H9 (cell line): ENCODE results near the gene SP5. TPM values are rescaled to one million over a fixed set of nuclear protein-coding genes. Genes with fewer than 3 reads are reported as not detected.
"Not testable (repeated sequence)": the region's sequence is repeated elsewhere in the genome, so short reads cannot be mapped to it uniquely, and the experiment has no call there.

Experiments used
- DNase-seq: peaks from one replicate; pipeline ENCODE4 v3.0.0-alpha.2; 2017
- H2AFZ ChIP-seq: one replicate; pipeline ENCODE4 v1.6.1; 2013; ENCODE audit warnings: mild to moderate bottlenecking, low read length, control low read depth, moderate library complexity
- H2AK5ac ChIP-seq: 2 replicates; pipeline ENCODE4 v1.6.1; 2013; ENCODE audit warnings: low read length, control low read depth, mixed read lengths; ENCODE audit not compliant: insufficient read length
- H2BK120ac ChIP-seq: one replicate; pipeline ENCODE4 v1.6.1; 2013; ENCODE audit warnings: low read depth, mild to moderate bottlenecking, low read length, control low read depth, inconsistent platforms; ENCODE audit not compliant: poor library complexity, severe bottlenecking
- H2BK12ac ChIP-seq: 2 replicates; pipeline ENCODE4 v1.6.1; 2013; ENCODE audit warnings: low read length, control low read depth, mixed read lengths, low read depth; ENCODE audit not compliant: insufficient read length
- H2BK15ac ChIP-seq: 2 replicates; pipeline ENCODE4 v1.6.1; 2013; ENCODE audit warnings: low read depth, low read length, control low read depth
- H2BK20ac ChIP-seq: one replicate; pipeline ENCODE4 v1.6.1; 2013; ENCODE audit warnings: low read depth, mild to moderate bottlenecking, low read length, control low read depth, inconsistent platforms; ENCODE audit not compliant: poor library complexity, severe bottlenecking
- H2BK5ac ChIP-seq: 2 replicates; pipeline ENCODE4 v1.6.1; 2013; ENCODE audit warnings: low read length, control low read depth, mixed read lengths; ENCODE audit not compliant: insufficient read length
- H3K14ac ChIP-seq: 2 replicates; pipeline ENCODE4 v1.6.1; 2013; ENCODE audit warnings: low read length, control low read depth; ENCODE audit not compliant: insufficient read depth
- H3K18ac ChIP-seq: 2 replicates; pipeline ENCODE4 v1.6.1; 2013; ENCODE audit warnings: low read depth, mild to moderate bottlenecking, mixed read lengths, low read length, control low read depth; ENCODE audit not compliant: insufficient read length
- H3K23ac ChIP-seq: 2 replicates; pipeline ENCODE4 v1.6.1; 2013; ENCODE audit warnings: low read length, control low read depth, mixed read lengths, low read depth; ENCODE audit not compliant: insufficient read length
- H3K23me2 ChIP-seq: 2 replicates; pipeline ENCODE4 v1.6.1; 2013; ENCODE audit warnings: low read depth, mild to moderate bottlenecking, mixed read lengths, low read length, control low read depth; ENCODE audit not compliant: insufficient read length, poor library complexity, severe bottlenecking
- H3K27ac ChIP-seq: 2 replicates; pipeline ENCODE4 v1.5.1; 2013; ENCODE audit warnings: low read length, control low read depth, mixed read lengths, low read depth; ENCODE audit not compliant: insufficient read length
- H3K27me3 ChIP-seq: 2 replicates; pipeline ENCODE4 v1.6.1; 2013; ENCODE audit warnings: low read length, control low read depth, inconsistent platforms; ENCODE audit not compliant: insufficient read depth
- H3K4ac ChIP-seq: 2 replicates; pipeline ENCODE4 v1.6.1; 2013; ENCODE audit warnings: low read depth, mild to moderate bottlenecking, control low read depth, inconsistent platforms, low read length, moderate library complexity
- H3K4me1 ChIP-seq: 2 replicates; pipeline ENCODE4 v1.6.1; 2013; ENCODE audit warnings: low read length, control low read depth, inconsistent platforms; ENCODE audit not compliant: insufficient read depth
- H3K4me2 ChIP-seq: 2 replicates; pipeline ENCODE4 v1.6.1; 2013; ENCODE audit warnings: low read length, control low read depth, mixed read lengths; ENCODE audit not compliant: insufficient read length, insufficient read depth
- H3K56ac ChIP-seq: 2 replicates; pipeline ENCODE4 v1.6.1; 2013; ENCODE audit warnings: low read depth, mild to moderate bottlenecking, mixed read lengths, low read length, control low read depth; ENCODE audit not compliant: insufficient read length
- H3K79me1 ChIP-seq: 2 replicates; pipeline ENCODE4 v1.6.1; 2013; ENCODE audit warnings: low read depth, mild to moderate bottlenecking, moderate library complexity, low read length, control low read depth, inconsistent platforms; ENCODE audit not compliant: insufficient read depth, poor library complexity, severe bottlenecking
- H3K79me2 ChIP-seq: 2 replicates; pipeline ENCODE4 v1.6.1; 2013; ENCODE audit warnings: low read length, control low read depth, inconsistent platforms; ENCODE audit not compliant: insufficient read depth
- H3K9ac ChIP-seq: 2 replicates; pipeline ENCODE4 v1.6.1; 2013; ENCODE audit warnings: low read length, control low read depth, mixed read lengths; ENCODE audit not compliant: insufficient read length; ENCODE audit errors: extremely low read depth
- H3K9me3 ChIP-seq: one replicate; pipeline ENCODE4 v1.6.1; 2013; ENCODE audit warnings: low read depth, low read length, inconsistent platforms; ENCODE audit not compliant: control insufficient read depth
- H3T11ph ChIP-seq: one replicate; pipeline ENCODE4 v1.6.1; 2013; ENCODE audit warnings: mild to moderate bottlenecking, low read length, control low read depth, inconsistent platforms
- H4K20me1 ChIP-seq: one replicate; pipeline ENCODE4 v1.6.1; 2013; ENCODE audit not compliant: control insufficient read depth, insufficient read length, insufficient read depth
- H4K5ac ChIP-seq: 2 replicates; pipeline ENCODE4 v1.6.1; 2013; ENCODE audit warnings: low read depth, mild to moderate bottlenecking, mixed read lengths, low read length, control low read depth; ENCODE audit not compliant: insufficient read length
- H4K8ac ChIP-seq: replicated peaks from 2 replicates; pipeline ENCODE4 v1.6.1; 2013; ENCODE audit warnings: low read length, control low read depth, mixed read lengths, low read depth; ENCODE audit not compliant: insufficient read length
- H4K91ac ChIP-seq: 2 replicates; pipeline ENCODE4 v1.6.1; 2013; ENCODE audit warnings: low read depth, mild to moderate bottlenecking, moderate library complexity, mixed read lengths, low read length, control low read depth; ENCODE audit not compliant: insufficient read length
- H3K27ac Mint-ChIP-seq, 3 experiments: 2 replicates in 2 of 3; 3 replicates in 1 of 3; pipeline ENCODE4 v1.8.0; 2020 to 2021; ENCODE audit warnings: mixed read lengths in 3 of 3, mild to moderate bottlenecking in 1 of 3, moderate library complexity in 1 of 3
- H3K27me3 Mint-ChIP-seq: 2 replicates; pipeline ENCODE4 v1.8.0; 2021; ENCODE audit warnings: low read depth, mild to moderate bottlenecking, moderate library complexity, mixed read lengths
- H3K36me3 Mint-ChIP-seq, 3 experiments: 2 replicates in 2 of 3; 3 replicates in 1 of 3; pipeline ENCODE4 v1.8.0; 2020 to 2021; ENCODE audit warnings: low read depth in 3 of 3, mixed read lengths in 3 of 3; ENCODE audit not compliant: insufficient read depth in 1 of 3
- H3K4me1 Mint-ChIP-seq, 2 experiments: 2 replicates each; pipeline ENCODE4 v1.8.0; 2020; ENCODE audit warnings: mixed read lengths in 2 of 2
- H3K4me3 Mint-ChIP-seq, 2 experiments: 2 replicates in 1 of 2; 3 replicates in 1 of 2; pipeline ENCODE4 v1.8.0; 2020 to 2021; ENCODE audit warnings: mild to moderate bottlenecking in 2 of 2, mixed read lengths in 2 of 2, moderate library complexity in 1 of 2
- H3K9me3 Mint-ChIP-seq, 2 experiments: 2 replicates in 1 of 2; 3 replicates in 1 of 2; pipeline ENCODE4 v1.8.0; 2020; ENCODE audit warnings: mild to moderate bottlenecking in 2 of 2, mixed read lengths in 2 of 2, moderate library complexity in 1 of 2
- WGBS: extraction: QIAGEN DNeasy Blood & Tissue Kit; methylation state at CpG from one replicate; pipeline ENCODE4 v1.1.7; 2013; ENCODE audit warnings: missing lambda C conversion rate, low lambda C conversion rate, mixed read lengths; ENCODE audit not compliant: insufficient read length; ENCODE audit errors: extremely low coverage; 5-methylcytosine and 5-hydroxymethylcytosine counted together
- total RNA-seq: library from RNA; stranded (reverse); gene quantifications from 2 replicates; pipeline ENCODE4 v1.2.1, GENCODE V29; 2021
- TF ChIP-seq, protein P1 (sequence below): fragments of 200-600 bp; sonication (generic); conservative IDR thresholded peaks from 3 replicates; pipeline ENCODE4 v1.8.0; 2021; ENCODE audit warnings: antibody characterized with exemption, mild to moderate bottlenecking

The SP5 gene
- total RNA-seq, 1 experiment from 2014 or later = 1.7 TPM

DNA sequence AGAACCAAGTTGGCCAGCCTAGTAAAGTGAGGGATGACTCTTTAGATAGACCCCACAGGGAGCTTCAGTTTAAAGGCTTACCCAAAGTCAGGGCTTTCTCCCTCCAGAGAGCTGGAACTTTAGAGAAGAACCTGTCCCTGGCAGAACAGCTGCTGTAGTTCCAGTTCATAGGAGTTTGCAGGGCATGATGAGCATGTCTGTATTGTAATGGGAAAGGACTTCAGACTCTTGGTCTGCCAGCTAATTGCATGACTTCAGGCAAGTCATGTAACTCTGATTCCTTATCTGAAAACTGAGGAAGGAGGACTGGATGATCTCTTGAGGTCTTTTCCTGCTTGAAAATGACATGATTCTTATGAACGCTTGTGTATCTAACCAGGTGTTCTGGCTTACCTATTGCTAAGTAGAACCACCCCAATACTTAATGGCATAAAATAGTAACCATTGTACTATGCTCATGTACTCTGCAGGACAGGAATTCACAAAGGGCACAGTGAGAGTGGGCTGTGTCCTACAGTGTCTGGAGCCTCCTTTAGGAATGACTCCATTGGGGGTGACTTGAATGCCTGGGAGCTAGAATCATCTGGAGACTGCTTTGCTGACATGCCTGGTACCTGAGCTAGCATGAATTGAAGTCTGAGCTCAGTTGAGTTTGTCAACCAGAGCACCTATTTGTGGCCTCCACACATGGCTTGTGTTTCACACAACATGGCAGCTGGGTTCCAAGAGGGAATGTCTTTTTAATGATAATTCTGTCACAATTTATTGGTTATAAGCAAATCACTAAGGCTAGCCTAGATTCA, 18.9 kb downstream of the SP5 start:
- H3K4me3 Mint-ChIP-seq = no peak overlapping the region
- Histone ChIP-seq H4K20me1 (no peaks in the 10 kb centered on the region), H3K56ac (no peak overlapping the region), H3K23me2 (no peaks in the 10 kb centered on the region), H2AFZ (no peak overlapping the region), H3K79me2 (no peaks in the 10 kb centered on the region), H2BK120ac (no peak overlapping the region), H2BK12ac (no peak overlapping the region), H3K18ac (no peak overlapping the region), H2AK5ac (no peak overlapping the region), H3K79me1 (no peaks in the 10 kb centered on the region), H4K8ac (no peak overlapping the region), H3K23ac (no peak overlapping the region), H3K27me3 (no peaks in the 10 kb centered on the region), H2BK5ac (no peak overlapping the region), H4K91ac (no peak overlapping the region), H3K14ac (no peak overlapping the region), H3T11ph (no peak overlapping the region), H2BK20ac (no peak overlapping the region), H2BK15ac (no peak overlapping the region), H3K9ac (no peak overlapping the region), H3K4ac (no peak overlapping the region), H3K4me2 (no peak overlapping the region), H3K4me1 (no peaks in the 10 kb centered on the region), H4K5ac (no peak overlapping the region), H3K9me3 (no peaks in the 10 kb centered on the region), H3K27ac (no peak overlapping the region)
- H3K27me3 Mint-ChIP-seq = peaks cover 12% of the 10 kb centered on the region
- TF ChIP-seq, protein P1, sequence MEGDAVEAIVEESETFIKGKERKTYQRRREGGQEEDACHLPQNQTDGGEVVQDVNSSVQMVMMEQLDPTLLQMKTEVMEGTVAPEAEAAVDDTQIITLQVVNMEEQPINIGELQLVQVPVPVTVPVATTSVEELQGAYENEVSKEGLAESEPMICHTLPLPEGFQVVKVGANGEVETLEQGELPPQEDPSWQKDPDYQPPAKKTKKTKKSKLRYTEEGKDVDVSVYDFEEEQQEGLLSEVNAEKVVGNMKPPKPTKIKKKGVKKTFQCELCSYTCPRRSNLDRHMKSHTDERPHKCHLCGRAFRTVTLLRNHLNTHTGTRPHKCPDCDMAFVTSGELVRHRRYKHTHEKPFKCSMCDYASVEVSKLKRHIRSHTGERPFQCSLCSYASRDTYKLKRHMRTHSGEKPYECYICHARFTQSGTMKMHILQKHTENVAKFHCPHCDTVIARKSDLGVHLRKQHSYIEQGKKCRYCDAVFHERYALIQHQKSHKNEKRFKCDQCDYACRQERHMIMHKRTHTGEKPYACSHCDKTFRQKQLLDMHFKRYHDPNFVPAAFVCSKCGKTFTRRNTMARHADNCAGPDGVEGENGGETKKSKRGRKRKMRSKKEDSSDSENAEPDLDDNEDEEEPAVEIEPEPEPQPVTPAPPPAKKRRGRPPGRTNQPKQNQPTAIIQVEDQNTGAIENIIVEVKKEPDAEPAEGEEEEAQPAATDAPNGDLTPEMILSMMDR = no peak
- H3K9me3 Mint-ChIP-seq = peaks cover 3% of the 10 kb centered on the region in 2 experiments; a peak in 3 of 5 replicates
- WGBS = no CpG with 5 or more reads among the region's 1 CpG
- DNase-seq = no peak
- H3K27ac Mint-ChIP-seq = no peak overlapping the region
- peaks cover 0 to 3% of the 10 kb centered on the region in 2 experiments; a peak in 1 of 4 replicates for H3K4me1 Mint-ChIP-seq
- peaks cover 0 to 4% (median 2%) of the 10 kb centered on the region in 3 experiments; a peak in 2 of 7 replicates for H3K36me3 Mint-ChIP-seq

DNA sequence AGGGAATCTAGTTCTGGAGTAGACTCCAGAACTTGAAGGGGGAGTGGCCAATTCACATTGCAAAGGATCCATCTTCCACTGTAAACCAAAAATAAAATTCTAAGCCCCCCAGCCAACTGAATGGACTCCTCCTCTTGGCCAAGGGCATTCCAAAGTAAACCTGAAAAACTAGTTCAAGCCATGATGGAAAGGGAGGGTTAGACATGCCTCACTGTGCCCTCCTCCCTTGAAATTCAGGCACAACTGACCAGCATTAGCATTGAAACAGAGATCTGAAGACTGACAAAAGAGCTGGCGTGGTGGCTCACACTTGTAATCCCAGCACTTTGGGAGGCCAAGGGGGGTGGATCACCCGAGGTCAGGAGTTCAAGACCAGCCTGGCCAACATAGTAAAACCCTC, 19.5 kb downstream of the SP5 start:
- H3T11ph ChIP-seq, H2BK5ac ChIP-seq, H3K36me3 Mint-ChIP-seq, H3K4me3 Mint-ChIP-seq, H2AK5ac ChIP-seq, H3K4me1 Mint-ChIP-seq, H4K5ac ChIP-seq, H3K14ac ChIP-seq, H3K4me1 ChIP-seq, H4K20me1 ChIP-seq, H3K27ac Mint-ChIP-seq, H4K91ac ChIP-seq, H3K79me2 ChIP-seq, H3K27ac ChIP-seq, H2BK120ac ChIP-seq, H3K79me1 ChIP-seq, H3K23me2 ChIP-seq, H2BK12ac ChIP-seq, H3K27me3 Mint-ChIP-seq, H3K23ac ChIP-seq, H3K56ac ChIP-seq, H3K27me3 ChIP-seq, H2BK15ac ChIP-seq, DNase-seq, H3K9me3 Mint-ChIP-seq, H2AFZ ChIP-seq, H3K9me3 ChIP-seq, H4K8ac ChIP-seq, H3K18ac ChIP-seq, H2BK20ac ChIP-seq, H3K4ac ChIP-seq, H3K4me2 ChIP-seq, H3K9ac ChIP-seq: not testable (repeated sequence)
- no CpG with 5 or more reads among the region's 2 CpGs for WGBS
